MV-4-11 (cell line): ENCODE results near the gene ADAM12.
"Not testable (repeated sequence)": the region's sequence is repeated elsewhere in the genome, so short reads cannot be mapped to it uniquely, and the experiment has no call there.

ENCODE experiments used
- DNase-seq: peaks from one replicate; lab custom pipeline; 2025; lab: John Stamatoyannopoulos, UW

Gene ADAM12

DNA sequence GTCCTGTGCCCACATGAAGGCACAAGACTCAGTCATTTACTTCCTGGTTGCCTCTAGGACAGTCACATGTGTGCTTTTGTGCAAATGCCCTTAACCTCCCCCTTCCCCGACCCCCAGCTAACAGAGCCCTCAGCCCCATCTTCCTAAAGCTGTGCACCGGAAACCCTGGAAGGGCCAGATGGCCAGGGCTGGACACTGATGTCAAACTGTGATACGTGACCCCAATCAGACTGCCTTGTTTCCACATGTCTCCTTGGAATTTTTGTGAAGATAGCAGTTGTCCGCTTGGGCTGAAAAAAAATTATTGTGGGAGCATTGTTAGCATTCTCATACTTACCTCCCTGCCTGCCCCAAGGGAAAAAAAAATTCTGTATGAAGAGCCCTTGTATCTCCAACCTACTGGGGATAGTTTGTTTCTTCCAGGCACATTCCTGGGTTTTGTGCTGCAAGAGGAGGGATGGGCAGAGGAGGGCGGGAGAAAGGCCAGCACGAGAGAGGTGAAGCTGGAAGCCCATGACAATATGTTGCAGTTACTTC, 17.0 kb upstream of the ADAM12 start:
- no peak for DNase-seq

DNA sequence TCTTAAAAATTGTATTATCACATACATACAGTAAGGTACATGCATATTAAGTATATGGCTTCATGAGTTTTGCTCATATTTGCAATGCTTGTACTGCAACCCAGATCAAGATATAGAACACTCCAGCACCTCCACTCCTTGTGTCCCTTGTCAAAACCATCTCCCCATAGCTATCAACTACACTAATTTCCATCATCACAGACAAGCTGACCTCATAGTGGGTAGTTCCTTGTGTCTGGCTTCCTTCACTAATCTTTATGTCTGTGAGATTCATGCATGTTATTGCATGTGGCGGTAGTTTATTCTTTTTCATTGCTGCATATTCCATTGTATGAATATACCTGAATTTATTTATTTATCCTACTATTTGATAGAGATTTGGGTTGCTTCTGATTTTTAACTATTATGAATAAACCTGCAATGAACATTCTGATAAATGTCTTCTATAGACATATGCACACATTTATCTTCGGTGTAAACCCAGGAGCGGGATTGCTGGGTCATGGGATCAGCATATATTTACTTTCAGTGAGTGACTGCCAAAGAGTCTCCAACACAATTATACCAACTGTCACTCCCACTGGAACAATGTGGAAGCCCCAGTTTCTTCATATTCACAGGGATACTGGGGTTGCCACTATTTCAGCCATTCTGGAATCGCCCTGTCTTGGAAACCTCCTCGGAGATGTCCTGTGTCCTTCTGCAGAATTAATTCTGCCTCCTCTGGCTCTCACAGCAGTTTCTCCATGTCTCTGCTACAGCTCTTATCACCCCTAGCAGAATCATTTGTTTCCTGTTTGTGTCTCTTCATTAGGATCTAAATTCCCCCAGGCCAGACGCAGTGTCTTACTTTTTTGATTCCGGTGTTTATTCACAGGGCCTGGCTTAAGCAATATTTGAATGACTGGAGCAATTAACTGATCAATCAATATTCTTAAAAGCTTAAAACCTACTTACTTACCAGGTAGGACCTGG, 14.7 kb upstream of the ADAM12 start:
- DNase-seq, result no peak

DNA sequence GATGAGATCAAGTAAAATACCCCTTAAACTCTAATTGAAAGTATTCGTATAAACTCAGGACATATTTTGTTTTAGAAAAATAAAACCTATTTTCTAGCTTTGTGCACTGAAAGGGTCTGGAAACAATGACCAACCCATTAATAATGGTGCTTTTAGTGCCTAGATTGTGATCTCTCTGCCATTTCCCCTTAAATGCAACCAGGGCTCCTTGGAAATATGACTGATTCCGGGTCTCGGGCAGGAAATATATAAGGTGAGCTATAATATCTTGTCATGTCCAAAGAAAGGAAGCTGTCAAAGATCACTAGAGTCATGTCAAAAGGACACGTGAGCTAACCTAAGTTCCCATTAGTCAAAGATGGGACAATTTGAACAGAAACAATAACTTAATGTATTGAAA, 12.4 kb upstream of the ADAM12 start:
- no peak for DNase-seq

DNA sequence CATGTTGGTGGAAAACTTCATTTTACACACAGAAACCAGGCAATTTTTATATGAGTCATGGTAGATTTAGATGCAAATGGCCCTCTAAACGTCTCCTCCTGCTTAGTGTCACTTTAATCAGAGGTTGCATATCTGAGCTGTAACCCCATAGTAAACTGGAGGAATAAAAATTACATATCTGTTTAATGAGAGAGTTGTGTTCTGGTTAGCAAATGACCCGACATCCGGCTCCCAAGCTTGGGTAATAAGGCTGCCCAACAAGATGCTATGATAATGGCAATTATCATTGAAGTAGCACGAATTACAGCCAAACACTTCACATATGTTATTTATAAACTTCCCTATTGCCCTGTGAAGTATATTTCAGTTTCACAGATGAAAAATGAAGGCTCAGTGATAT, 10.6 kb upstream of the ADAM12 start:
- DNase-seq, result no peak

DNA sequence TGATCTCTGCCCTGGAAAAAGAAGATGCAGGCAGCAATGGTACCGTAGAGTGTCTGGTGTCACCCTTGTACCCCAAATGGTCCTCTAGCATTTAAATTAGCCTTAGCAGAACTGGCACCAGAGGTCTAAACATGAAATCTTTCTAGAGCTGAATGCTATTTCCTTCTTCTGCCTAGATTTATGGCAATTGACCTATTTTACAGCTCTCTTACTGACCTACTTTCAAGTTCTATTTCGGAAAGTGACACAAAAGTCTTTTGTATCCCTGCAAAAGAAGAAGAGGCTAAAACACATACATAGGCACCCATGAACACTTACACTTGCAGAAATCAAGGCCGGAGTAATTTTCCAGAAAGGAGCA, 10.1 kb upstream of the ADAM12 start:
- no peak for DNase-seq

DNA sequence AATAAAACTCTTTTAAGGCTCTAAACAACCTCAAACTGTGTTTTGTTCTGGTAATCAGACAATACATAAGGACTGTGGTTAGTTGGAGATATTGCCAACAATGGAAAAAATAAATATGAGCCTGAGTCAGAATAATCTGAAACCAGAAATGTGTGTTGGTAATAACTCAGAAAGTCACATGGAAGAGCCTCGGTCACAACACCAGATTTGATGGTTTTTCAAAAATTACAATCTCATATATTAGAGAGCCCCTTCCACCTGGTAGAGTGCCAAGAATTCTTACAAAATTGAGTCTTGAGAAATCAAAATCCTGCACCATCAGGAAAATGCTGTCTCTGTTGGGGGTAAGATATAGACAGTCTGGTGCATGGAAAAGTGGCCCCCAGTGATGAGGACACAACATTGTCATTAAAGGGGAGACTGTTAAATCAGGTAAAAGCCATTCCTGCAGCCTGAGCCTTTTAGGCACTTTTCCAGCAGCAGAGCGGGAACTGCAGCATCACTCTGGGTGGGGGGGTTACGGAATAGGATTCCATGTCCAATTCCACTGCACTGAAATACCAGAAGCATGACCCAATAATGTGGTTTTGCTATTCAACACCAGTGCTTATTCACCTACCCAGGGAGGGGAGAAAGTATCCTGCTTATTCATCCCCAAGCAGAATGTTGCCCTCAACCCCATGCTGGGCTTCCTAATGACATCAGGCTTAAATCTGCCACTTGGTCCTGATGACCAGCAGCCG, 9.5 kb upstream of the ADAM12 start:
- DNase-seq, result no peak

- no peak for DNase-seq
Measured at GRCh38 chr10:126397156-126397555, 8.9 kb upstream of the ADAM12 start.

GRCh38 chr10:126394948-126395347, 6.7 kb upstream of the ADAM12 start:
- no peak for DNase-seq

- no peak for DNase-seq
Measured at GRCh38 chr10:126393076-126393475, 4.8 kb upstream of the ADAM12 start.

DNA sequence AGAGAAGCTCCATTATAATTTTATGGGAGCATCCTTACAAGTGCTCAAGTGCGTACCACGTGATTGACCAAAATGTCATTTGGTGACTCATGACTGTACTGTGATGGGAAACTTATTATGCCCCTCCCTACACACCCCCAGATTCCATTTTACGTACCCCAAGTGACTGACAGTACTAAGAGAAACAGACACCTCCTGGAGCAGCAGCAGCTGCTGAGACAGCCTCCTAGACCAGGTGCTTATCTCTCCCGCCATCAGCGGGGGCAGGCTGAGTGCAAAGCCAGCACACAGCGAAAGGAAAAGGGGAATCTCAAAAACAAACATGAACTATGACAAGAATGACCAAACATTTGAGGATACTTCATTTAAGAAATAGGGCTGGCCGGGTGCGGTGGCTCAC, 4.2 kb upstream of the ADAM12 start:
- no peak for DNase-seq

GRCh38 chr10:126392068-126392467, 3.8 kb upstream of the ADAM12 start:
- no peak for DNase-seq

DNA sequence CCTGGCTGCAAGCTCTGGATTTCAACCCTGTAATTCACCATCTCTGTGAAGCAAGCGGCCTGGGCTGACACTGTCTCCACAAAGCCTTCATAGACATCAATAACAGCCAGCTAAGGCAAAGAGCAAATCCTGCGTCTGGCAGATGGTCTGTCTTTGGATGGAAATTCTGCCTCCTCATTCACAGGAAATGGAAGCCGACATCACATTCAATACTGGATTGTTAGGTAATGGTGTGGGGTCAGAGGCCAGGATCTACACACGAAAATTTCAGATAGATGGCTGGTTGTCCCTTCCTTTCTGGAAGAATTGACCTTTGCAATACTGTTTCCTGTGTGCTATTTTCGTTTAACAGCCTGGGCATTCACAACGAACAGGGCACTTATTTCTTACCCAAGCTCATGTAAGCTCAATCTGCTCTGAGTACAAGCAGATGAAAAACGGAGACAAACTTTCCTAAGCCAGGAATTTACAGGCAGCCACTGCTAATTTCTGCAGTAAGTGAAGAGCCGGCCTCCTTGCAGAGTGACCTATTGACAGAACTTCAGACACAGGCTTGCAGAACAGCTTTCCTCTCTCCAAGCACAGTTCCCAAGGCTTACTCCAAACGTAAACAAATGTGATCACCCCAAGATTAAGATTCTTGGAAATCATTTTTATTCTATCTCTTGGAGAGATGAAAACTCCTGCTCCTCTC, 3.1 kb upstream of the ADAM12 start:
- no peak for DNase-seq

- no peak for DNase-seq
Measured at GRCh38 chr10:126390324-126390723, 2.0 kb upstream of the ADAM12 start.

DNA sequence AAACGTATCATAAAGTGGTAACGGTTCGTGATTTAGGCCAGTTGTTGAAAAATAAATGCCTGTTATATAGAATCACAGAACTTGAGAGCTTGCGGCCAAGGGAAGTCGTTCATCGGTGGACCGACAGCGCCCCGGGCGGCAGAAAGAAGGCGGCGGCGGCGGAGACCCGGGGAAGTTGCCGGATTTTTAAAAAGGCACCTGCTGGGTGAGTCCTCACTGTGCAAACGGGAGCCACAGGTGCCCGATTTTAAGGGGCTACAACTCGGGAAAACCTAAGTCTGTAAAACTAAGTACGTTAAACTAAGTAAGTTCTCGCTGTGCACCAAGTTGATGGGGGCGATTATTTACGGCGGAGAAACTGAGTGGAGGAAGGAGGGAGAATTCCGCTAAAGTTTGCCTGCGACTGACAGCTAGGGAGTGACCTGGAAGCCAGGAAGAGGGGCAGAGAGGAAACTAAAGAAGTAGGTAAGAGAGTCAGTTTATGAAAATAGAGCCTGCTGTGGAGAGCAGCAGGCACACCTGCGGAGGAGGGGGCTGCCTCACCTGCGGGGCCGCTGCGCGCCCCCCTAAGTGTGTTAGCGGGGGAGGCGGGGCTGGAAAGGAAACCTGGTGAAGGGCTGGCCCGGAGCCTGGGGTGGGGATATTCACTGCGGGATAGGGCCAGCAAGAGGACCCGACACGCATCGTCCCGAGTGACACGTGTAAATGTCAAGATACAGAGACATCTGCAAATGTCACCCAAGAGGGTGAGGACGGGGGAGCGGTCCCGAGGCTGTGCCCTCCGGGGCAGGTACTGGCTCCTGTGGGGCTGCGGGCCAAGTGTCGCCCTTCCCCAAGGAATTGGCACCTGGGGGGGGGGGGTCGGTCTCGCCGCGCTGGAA, 996 bp downstream of the ADAM12 start:
- no peak for DNase-seq

DNA sequence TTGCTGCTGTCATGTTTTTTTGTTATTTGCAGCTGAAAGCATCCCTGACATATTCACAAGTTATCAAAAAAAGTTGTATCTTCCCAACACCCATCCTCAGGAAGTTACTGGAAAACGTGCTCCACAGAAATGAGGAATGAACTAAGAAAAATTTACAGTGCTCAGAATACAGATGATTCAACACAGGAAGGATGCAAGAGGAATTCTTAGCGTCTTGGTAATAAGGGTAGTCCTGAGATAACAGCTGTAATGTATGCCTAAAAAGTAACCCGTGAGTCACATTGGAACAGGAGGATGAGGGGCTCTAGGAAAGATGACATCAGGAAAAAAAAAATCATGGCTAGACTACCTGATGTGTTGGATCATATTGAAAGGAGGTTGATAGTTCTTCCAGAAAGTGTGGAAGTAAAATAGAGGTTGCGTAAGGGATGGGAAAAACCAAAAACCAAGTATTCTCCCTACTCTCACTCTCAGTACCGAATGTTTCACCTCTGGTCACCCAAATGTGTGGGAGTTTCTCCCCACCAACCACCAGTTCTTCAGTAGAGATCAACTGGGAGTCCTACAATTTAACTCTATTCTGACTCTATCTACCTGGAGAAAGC, 3.9 kb downstream of the ADAM12 start:
- DNase-seq, result no peak

- no peak for DNase-seq
Measured at GRCh38 chr10:126380352-126381076, 7.8 kb downstream of the ADAM12 start.

DNA sequence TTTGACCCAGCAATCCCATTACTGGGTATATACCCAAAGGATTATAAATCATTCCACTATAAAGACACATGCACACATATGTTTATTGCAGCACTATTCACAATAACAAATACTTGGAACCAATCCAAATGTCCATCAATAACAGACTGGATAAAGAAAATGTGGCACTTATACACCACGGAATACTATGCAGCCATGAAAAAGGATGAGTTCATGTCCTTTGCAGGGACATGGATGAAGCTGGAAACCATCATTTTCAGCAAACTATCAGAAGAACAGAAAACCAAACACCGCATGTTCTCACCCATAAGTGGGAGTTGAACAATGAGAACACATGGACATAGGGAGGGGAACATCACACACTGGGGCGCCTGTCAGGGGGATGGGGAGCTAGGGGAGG, 9.1 kb downstream of the ADAM12 start:
- not testable (repeated sequence) for DNase-seq

DNA sequence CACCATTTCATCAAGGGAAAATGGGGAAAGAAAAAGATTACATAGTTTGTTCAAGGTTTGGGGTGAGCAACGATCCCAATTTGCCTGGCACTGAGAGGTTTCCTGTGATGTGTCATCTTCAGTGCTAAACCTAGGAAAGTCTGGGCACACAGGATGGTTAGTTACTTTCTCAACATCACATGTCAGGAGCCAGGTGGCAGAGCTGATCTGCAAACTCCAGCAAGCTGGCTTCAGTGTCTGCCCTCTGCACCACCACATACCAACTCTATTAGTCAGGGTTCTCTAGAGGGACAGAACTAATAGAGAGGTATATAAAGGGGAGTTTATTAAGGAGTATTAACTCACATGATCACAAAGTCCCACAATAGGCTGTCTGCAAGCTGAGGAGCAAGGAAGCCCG, 11.3 kb downstream of the ADAM12 start:
- DNase-seq, result no peak

DNA sequence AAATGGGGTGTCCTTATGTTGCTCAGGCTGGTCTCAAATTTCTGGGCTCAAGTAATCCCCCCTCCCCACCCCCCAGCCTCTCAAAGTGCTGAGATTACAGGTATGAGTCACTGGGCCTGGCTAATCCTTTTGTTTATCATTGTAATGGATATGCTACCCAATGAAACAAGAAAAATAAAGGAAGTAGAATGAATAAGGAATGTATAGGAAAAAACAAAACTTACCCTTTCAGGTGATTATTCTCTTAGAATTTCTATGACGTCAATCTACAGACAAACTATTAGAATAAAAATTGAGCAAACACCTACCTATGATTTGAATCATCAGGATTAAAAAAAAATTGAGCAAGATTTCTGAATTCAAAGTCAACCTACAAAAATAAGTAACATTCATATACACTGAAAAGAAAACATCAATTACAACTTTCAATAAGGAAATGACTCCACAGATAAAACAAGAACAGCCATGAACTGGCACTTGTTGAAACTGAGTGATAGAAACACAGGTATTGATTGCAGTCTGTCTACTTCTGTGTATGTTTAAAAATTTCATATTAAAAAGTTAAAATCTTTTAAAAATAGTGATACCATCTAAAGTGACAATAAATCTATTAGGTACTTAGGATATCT, 12.2 kb downstream of the ADAM12 start:
- DNase-seq, result no peak

- DNase-seq, result no peak
Measured at GRCh38 chr10:126375299-126375698, 13.0 kb downstream of the ADAM12 start.
